Peyer's patch (tissue), 4 donors: ENCODE data around the gene SH3TC1.

Source experiments
- CTCF ChIP-seq, 6 experiments: fragments of 450-650 bp in 4 of 6; fragments of 200-600 bp in 2 of 6; sonication (generic) in 1 of 6; IDR thresholded peaks; one replicate each; pipeline ENCODE4 v1.5.1; 2017 to 2019; ENCODE audit warnings: antibody characterized with exemption in 6 of 6, mild to moderate bottlenecking in 3 of 6, moderate library complexity in 1 of 6
- POLR2A ChIP-seq, 2 donors: fragments of 450-650 bp; IDR thresholded peaks; one replicate each; pipeline ENCODE4 v1.5.1; 2017; ENCODE audit warnings: antibody characterized with exemption in 2 of 2, mild to moderate bottlenecking in 2 of 2, moderate library complexity in 2 of 2

GRCh38 chr4:8205241-8205707, 6.2 kb downstream of the SH3TC1 start:
- TF ChIP-seq CTCF (IDR thresholded peaks at IDR 0.05) (no peak), POLR2A (IDR thresholded peaks at IDR 0.05) (no peak)
